HG03097 (cell line): ENCODE measurements around the gene CREB3L1.

Experiments used
- ATAC-seq: cut with Tn5 transposase; IDR thresholded peaks from one replicate; pipeline ENCODE4 v1.9.1; 2021; ENCODE audit not compliant: unreplicated experiment, low FRiP score

The CREB3L1 gene

DNA sequence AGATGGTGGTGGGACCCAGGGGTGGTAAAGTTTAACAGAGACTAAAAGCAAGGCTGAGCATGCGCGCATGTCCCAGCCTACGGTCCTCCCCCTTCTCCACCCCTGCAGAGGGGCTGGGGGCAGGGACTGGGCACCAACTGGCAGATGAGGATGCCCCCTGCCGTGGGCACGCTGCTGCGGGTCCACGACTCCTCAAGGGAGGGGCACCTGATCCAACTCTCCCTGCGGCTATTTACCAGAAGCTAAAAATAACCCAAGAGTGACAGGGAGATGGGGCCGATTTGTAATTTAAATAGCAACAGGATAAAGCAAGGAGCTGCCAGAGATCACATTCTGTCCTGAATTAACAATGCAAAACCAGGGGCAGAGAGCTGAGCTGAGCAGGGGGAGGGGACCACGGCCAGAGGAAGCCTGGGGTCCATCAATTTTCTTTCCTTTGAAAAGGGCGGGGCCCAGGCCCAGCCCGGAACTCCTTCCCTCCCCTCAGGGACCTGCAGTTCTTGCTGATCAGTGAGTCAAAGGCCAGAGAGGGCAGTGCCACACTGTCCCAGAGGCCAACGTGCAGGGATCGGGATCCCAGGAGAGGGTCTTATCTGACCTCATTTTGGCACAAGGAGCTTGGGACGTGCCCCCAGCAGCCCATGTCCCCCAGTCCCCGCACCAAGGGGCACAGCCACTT lies 61.7 kb downstream of the CREB3L1 start:
- no peak for ATAC-seq

DNA sequence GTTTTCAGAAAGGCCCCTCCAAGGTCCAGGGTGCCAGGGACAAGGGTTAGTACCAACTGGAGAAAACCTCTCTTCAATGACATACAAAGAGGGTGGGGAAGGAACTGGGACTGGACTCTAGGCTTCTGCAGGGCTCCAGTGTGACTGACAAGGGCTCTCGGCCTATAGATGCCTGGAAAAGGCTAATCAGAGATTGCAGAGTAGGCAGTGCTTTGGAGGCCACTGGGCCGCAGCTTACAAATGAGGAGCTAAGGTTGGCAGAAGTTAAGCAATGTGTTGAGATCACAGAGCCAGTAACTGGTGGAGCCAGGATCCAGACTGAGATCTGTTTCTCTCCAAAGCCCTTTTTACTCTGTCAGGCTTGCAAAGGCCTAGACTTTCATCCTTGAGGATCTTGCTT lies 62.4 kb downstream of the CREB3L1 start:
- no peak for ATAC-seq

DNA sequence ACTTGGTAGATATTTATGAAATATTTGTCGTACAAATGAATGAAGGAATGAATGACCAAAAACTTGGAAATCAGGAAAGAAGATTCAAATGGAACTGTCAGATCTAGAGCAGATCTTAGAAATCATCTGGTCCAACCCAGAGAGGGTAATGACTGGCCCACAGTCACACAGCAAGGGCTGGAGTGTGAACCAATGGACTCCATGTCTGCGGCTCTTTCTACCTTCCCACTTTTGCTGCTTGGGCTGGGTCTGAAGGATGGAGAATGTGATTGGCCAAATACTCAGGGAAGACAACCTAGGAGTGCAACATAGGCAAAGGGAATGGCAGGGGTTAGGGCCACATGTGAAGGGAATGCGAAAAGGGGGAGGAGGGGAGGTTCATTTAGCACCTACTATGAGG lies 64.0 kb downstream of the CREB3L1 start:
- no peak for ATAC-seq

DNA sequence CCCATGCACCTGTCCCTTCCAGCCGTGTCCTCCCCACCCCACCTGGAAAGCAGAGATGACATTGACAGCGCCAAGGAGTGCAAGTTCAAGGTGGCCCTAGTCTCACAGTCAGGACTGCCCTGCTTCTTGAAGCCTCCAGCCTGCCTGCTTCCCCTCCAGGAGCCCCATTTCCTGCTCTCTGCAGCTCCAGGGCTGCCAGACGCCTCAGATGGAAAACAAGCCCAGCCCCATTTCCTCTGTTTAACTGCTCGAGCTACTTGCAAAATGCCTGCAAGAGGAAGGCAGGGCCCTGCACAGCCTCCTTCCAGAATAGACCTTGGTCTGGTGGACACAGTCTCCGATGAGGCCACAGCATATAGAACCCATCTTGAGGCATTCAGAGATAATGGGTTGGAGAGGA lies 64.8 kb downstream of the CREB3L1 start:
- no peak for ATAC-seq

DNA sequence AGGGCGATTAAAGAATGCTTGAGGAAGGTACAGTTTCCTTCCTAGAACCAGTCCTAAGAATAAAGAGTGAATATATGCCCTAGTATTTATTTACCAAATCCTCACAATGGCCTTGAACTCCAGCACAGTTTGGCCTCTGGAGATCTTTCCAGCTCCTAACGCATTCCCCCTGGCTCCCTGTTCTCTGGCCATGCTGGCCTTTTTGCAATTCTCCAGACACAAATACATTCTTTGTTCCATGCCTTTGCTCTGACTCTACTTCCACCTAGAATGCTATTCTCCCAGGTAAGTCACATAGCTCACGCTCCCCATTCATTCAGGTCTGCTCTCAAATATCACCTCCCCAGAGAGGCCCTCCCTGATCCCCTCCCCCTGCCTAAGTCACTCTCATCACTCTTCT lies 66.1 kb downstream of the CREB3L1 start:
- no peak for ATAC-seq

DNA sequence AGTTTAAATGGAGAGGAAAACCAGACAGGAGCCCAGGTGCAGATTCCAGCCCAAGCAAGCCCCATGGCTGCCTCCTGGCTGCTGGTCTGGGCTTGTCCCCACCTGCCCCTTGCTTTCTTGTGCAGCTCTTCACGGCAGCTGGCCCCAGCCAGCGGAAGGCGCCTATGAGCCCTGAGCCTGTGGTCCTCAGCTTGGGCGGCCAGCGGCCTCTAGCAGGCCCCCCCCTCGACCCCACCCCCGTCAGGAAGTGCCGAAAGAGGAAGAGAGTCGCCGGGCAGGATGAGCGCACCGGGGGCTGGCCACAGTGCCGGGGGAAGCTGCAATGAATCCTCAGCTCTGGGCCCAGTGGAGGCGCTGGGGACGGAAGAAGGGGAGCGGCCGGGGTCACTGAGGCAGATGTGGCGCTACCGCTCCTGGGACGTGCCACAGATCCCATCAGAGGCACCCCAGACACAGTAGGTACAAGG lies 67.7 kb downstream of the CREB3L1 start:
- no peak for ATAC-seq

DNA sequence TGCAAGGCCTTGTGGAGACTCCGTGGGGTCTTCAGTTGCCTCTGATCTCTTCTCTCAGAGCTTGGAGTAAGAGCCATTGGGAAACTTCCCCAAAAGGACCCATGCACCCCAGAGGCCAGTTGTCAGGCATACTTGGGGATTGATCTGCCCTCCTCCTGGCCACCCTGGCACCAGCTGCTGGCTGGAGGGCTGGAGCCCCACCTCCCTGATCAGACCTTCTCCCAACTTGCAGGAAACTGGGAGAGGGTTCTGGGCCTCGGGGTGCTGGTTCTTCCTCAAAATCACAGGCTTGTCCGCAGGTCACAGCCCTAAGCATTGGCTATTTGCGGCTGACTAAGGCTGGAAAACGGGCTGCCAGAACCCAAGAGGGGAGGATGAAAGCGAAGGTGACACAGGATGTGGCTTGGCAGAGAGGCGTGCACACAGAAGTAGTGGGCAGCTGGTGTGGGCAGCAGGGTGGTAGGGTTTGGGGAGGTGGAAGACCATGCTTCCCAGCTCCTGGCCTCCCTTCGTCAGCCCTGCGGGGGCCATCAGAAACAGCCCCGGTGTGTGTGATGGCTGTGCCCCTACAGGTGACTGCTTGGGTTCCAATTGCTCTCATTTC lies 68.5 kb downstream of the CREB3L1 start:
- no peak for ATAC-seq

DNA sequence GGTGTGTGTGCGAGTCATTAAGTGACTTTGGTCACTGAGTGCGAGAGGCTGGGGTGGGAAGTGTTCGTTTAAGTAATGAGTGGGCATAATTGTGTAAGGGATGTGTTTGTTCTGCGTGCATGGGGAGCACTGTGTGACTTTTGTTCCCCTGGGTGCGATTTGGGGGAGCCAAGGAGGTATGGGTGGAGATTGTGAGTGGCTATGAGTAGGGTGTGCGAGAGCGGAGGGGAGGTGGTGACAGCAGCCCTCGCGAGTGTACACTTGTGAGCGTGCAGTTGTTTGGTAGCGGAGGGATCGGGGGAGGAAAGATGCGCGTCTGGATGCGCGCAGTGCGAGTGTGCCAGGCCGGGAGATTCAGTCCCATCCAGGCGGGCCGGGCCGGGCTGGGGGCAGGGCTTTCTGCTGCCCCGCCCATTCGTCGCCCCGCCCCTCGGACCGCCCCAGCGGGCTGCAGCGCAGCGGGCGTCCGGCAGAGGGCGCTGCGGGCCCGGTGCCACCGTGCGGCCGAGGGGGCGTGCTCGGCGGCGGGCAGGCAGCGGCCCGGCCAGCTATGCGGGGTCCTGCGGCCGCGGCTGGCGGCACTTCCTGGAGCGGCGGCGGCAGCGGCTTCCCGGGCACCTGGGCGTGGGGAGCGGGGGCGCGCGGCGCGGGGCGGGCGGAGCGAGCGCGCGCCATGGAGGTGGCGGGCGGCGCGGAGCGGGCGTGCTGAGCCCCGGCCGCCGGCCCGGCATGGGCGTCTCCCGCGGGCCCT lies 69.6 kb downstream of the CREB3L1 start, which contains the start of gene DGKZ:
DGKZ (plus strand) TSS at position 578 of the 751 bp plus-strand sequence. CDS start 197 bp downstream, outside the sequence.
- peak; percentile 61 for ATAC-seq

DNA sequence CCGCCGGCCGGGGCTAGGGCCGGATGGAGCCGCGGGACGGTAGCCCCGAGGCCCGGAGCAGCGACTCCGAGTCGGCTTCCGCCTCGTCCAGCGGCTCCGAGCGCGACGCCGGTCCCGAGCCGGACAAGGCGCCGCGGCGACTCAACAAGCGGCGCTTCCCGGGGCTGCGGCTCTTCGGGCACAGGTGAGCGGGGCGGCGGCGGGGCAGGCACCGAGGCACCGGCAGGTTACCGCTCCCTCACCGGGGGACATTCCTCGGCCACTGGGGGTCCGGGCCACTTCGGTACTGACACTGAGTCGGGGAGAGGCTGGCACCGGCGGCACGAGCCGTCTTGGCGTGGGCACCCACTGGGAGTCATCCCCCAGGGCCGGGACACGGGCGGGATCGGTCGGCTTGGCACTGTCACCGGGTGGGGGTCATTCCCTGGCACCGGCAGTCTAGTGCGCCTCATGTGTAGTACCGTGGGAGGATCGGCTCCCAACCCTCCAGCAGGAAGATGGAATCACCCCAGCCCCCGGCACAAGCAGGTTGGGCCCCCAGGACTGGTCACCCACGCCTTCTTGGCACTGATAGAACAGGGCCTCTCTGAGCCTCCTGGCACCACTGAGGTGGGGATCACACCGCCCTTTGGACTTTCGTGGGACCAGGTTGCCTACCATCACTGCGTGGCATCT lies 70.3 kb downstream of the CREB3L1 start:
- no peak for ATAC-seq

DNA sequence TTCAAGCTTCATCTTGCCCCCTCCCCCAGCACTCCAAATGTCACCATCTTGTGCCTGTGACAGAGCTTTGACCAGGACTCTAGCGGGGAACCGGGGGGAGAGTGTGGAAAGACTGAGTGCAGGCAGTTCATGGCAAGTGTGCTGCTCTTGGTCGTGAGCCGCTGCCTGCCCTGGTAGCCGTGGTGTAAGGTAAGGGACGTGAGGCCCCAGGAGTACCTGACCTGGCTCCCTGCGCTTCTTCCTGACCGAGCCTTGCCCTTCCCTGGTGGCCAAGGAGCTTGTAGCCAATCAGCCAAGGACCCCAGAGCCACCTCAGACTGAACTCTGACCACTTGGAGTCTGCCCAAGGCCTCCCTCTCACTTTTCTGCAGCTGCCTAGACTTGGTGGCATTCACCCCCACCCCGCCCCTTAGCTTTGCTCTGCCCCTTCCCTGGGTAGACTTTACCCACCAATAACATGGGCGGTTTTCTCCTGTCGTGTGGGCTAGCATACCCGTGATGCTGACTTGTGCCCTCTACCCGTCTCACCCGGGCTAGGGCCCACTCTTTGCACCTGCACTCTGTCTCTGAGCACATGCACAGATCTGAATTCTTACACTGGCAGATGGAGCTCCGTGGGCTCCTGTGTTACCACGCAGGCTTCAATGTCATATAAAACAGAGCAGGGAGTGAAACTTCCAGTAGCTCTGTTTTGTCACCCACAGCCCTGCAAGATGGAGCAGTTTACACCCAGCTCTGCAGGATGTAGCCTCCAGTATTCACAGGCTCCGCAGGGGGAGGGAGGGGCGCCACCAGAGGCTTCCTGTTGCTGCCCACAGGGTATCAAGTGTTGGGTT lies 71.3 kb downstream of the CREB3L1 start:
- ATAC-seq = no peak

DNA sequence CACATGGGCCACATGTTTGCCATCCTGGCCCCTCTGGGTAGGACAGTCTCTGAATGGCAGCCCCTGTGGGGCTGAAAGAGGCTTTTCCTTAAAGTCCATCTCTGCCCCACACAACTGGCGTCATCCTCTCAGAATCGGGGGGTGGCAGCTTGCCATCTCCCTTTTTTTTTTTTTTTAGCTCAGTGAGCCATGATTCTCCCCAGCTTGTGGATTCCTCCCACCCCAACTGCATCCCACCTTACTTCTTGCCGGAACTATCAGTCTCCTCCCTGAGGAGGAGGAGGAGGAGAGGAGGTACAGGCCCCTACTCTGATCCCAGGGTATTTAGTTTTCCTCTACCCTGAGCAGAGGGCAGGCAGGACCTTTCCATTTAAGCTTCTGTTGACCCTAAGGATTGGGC lies 73.2 kb downstream of the CREB3L1 start:
- no peak for ATAC-seq

DNA sequence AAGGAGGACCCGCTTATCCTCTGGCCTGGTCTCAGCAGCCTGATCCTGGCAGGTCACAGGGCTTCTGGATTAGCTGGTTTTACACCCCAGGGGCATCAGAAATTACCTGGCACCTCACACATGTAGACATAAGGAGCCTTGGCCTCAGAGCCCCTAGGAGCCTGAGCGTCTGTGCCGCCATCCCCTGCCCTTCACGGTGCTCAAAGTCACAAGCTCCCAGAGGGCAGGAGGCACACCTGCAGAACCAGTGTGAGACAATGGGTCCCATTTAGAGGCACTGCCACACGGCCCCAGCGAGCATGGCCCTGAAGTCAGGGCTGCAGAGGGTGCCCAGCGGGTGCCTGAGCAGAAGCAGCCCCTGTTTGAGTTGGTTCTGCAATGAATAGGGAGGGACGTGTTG lies 73.7 kb downstream of the CREB3L1 start:
- ATAC-seq = no peak

DNA sequence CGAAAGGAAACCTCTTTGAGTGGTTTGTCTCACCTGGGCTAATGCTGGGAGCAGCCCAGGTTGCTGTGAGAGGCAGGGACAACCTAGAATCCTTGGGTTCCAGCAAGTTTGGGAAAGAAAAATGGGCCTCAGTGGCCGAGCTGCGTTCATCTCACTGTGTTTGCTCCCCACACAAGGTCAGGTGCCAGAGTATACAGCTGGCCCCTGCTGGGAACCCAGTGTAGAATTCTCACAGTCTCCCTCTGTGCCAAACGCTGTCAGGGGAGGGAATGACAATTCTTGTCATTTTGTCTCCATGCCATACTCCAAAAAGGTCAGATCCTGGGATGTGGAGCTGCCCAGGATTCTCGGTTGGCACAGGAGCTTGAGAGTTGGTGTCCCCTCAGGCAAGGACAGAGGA lies 74.1 kb downstream of the CREB3L1 start:
- no peak for ATAC-seq

DNA sequence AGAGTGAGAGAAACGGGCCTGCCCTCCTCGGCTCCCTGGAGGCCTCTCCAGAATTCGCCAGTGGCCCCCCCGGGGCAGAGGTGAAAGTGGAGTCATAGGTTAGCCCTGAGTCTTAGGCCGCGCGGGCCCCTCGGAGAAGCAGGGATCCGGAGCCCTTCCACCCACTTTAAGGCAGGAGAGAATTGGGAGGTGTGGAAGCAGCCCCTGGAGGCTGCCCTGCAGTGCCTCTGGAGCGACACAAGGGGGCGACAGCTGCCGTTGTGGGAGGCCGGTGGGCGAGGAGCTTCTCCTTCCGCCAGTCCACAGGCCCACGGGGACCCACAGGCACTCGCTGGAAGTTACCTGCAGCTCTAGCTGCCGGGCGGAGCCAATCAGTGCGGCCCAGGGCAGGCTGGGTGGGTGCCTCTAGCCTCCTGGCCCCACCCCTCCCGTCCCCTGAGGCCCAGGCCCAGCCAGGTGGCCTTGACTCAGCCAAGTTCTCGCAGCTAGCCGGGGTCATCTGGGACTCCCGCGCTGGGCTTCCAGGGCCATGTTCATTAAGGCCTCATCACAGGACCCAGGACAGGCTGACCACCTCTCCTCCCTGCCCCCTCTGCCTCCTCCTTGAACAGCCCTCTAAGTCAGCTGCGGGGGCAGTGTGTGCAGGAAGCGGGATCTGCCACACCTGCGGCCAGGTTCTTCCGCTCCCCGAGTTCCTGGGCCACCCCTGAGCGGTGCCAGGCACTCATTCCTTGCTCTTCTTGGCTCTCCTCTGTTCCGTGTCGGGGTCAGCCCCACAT lies 74.8 kb downstream of the CREB3L1 start:
- ATAC-seq = no peak

DNA sequence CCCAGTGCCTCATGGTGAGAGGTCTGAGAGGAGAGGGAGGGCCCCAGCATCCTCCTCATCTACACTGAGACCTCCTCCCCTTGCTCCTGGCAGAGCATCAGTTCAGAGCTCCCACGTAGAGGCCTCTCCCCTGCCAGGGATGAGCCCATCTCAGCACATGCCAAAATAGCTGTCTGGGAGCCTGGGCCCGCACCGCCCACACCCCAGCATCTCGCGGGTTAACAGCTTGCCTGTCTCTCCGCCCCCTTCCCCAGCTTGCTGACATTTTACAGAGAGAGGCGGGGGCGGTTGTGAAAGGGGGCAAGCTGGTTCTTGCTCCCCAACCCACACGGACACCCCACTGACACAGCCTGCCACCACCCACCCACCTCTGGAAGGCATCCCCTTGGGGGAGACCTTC lies 76.2 kb downstream of the CREB3L1 start:
- no peak for ATAC-seq

DNA sequence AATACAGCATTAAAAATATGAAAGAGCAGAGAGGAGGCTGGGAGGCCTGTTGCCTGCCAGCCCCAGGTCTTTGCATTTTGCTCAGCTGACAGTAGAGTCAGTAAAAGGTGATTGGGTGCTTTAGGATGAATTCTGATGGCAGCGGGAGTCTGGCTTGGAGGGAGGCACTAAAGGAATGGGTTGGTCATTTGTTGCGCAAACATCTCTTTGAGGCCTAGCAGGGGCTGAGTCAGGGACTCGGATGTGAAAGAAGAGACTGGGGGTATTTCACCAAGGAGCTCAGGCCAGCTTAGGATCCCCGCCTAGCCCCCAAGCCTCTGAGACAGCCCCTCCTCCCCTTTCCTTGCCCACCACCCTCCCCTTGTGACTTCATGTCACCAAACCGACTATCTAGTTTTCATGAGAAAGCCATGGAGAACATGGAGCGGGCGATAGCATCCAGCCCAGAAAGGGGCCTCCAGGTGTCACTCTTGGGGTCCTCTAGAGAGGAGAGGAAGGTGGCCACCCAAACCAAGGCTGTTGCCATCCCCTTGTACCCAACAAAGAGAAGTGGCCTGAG lies 79.5 kb downstream of the CREB3L1 start:
- ATAC-seq = no peak

DNA sequence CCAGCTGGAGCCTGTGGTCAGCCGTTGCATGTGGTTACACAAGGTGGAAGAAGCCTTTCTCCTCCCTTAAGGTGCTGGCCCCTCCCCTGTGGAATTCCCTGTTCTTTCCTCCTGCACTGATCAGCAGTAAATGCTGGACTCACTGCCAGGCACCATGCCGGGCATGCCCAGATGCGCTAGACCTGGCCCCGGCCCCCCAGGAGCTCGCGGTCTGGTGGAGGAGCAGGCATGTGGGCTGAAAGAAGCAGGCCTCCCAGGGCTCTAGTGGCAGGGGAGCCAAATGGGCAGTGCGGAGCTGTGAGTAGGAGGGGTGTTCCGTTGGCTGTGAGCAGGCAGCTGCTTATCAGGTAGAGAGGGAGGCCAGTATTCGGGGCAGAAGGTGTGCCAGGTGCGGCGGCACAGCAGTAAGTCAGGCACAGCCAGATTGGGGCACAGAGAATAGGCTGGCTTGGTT lies 80.0 kb downstream of the CREB3L1 start:
- no peak for ATAC-seq

DNA sequence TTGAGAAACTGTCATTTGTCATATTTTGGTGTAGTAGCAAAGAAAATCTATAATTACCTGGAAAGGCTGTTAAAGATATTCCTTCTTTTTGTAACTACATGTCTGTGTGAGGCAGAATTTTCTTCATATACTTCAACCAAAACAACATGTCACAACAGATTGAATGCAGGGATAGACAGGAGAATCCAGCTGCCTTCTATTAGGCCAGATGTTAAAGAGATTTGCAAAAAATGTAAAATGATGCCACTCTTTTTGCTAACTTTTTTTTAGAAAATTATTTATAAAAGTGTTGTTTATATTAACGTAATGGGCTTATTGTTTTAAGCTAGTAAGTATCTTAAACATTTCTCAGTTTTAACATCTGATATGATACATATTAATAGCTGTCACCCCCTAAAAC lies 82.5 kb downstream of the CREB3L1 start:
- ATAC-seq = no peak

DNA sequence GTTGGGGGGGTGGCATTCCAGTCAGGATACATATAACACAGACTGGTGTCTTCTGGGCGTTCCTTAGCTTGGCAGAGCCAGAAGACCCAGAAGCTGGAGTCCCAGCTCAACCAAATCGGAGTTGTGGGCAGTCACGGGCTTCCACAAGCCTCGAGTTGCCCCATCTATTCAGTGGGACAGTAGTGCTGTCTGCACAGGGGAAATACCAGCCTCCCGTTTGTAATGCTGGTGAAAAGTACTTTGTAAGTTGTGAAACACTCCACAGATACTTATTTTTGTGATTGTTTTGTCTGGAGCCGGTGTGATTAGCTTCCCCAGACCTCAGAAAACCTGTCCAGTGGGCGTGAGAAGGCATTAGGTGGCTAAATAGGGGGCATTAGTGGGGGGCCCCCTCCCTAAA lies 83.4 kb downstream of the CREB3L1 start:
- ATAC-seq = no peak
